NB4 (cell line): ENCODE data around the gene HERC3.

Source experiments
- CTCF ChIP-seq: IDR thresholded peaks from one replicate; pipeline ENCODE4 v1.5.1; 2012; ENCODE audit warnings: low read depth, low read length
- MYC ChIP-seq: IDR thresholded peaks from 2 replicates; pipeline ENCODE4 v1.6.1; 2011; ENCODE audit warnings: low read depth, low read length
- POLR2A ChIP-seq: IDR thresholded peaks from 2 replicates; pipeline ENCODE4 v1.6.1; 2011; ENCODE audit warnings: mild to moderate bottlenecking; ENCODE audit not compliant: insufficient read length; ENCODE audit errors: extremely low read depth

- TF ChIP-seq CTCF (no peak), POLR2A (no peak), MYC (no peak)
Observed at GRCh38 chr4:88630756-88631155, 38.5 kb downstream of the HERC3 start.
